Cardiac muscle cell (in vitro differentiated cells and primary cell): ENCODE measurements around the gene UBAP2L. TPM values are rescaled to one million over a fixed set of nuclear protein-coding genes. Genes with fewer than 3 reads are reported as not detected.
A peak's percentile ranks its signal among the peaks of the same experiment; 100 is the strongest.
"Not testable (repeated sequence)": the region's sequence is repeated elsewhere in the genome, so short reads cannot be mapped to it uniquely, and the experiment has no call there.

Experiments used
- DNase-seq, 2 donors: peaks; one replicate each; pipeline versions ENCODE4 v3.0.0 to v3.0.0-alpha.2; 2010 to 2017; ENCODE audit warnings: low read depth in 1 of 2, low spot score in 1 of 2
- H3K27ac ChIP-seq: fragments of 200-600 bp; sonication (generic); 2 replicates; pipeline ENCODE4 v1.5.1; 2016
- H3K27me3 ChIP-seq: fragments of 200-600 bp; sonication (generic); 2 replicates; pipeline ENCODE4 v1.6.0; 2016; ENCODE audit warnings: control low read depth
- H3K36me3 ChIP-seq: fragments of 200-600 bp; sonication (generic); 2 replicates; pipeline ENCODE4 v1.5.1; 2016; ENCODE audit warnings: control low read depth
- H3K4me1 ChIP-seq: fragments of 200-600 bp; sonication (generic); 2 replicates; pipeline ENCODE4 v1.8.1; 2017; ENCODE audit warnings: low read depth, mild to moderate bottlenecking, mixed run types
- H3K4me3 ChIP-seq: fragments of 200-600 bp; sonication (generic); 2 replicates; pipeline ENCODE4 v1.5.1; 2016; ENCODE audit warnings: mild to moderate bottlenecking
- H3K9me3 ChIP-seq: fragments of 200-600 bp; sonication (generic); 2 replicates; pipeline ENCODE4 v1.5.1; 2017; ENCODE audit warnings: low read depth, mild to moderate bottlenecking, control low read depth
- polyA plus RNA-seq: library from polyadenylated mRNA; unstranded; fragments of >200 nt; fragmentation: Nextera tagmentation; extraction: Ambion mirVana; gene quantifications from 2 replicates; pipeline ENCODE4 v1.2.1, GENCODE V29; 2016
- total RNA-seq: library from RNA; depleted of rRNA; stranded (reverse); fragments of >200 nt; gene quantifications from 2 replicates; pipeline ENCODE4 v1.2.3, GENCODE V29; 2016
- TF ChIP-seq, protein P1 (sequence below): IDR thresholded peaks from 2 replicates; pipeline ENCODE4 v1.5.1; 2012; ENCODE audit warnings: low read depth, mild to moderate bottlenecking, low read length

The UBAP2L gene
- total and polyA plus RNA-seq, 2 experiments from 2014 or later, result 142 to 190 TPM

DNA sequence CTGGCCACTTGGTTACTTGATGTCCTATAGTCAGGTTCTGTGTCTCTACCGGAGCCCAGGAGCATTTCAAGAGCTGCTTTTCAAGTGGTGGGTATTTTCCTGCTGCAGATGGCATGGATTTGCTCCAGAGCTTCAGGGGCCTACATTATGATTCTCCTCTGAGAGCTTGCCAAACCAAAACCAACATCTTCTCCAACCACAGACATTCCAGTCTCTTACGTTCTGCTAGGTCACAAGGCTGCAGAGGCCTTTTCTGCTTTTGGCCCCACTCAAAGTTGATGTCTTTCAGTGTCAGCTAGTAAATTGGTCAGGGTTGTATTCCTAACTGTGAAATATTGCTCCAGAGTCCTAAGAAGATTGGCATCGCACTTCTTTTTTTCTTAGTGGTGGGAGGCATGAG, 85.4 kb downstream of the UBAP2L start:
- Histone ChIP-seq H3K27me3 (no peaks in the 10 kb centered on the region), H3K36me3 (no peaks in the 10 kb centered on the region), H3K4me3 (no peak overlapping the region), H3K27ac (no peak overlapping the region), H3K4me1 (no peaks in the 10 kb centered on the region), H3K9me3 (no peaks in the 10 kb centered on the region)
- TF ChIP-seq, protein P1, sequence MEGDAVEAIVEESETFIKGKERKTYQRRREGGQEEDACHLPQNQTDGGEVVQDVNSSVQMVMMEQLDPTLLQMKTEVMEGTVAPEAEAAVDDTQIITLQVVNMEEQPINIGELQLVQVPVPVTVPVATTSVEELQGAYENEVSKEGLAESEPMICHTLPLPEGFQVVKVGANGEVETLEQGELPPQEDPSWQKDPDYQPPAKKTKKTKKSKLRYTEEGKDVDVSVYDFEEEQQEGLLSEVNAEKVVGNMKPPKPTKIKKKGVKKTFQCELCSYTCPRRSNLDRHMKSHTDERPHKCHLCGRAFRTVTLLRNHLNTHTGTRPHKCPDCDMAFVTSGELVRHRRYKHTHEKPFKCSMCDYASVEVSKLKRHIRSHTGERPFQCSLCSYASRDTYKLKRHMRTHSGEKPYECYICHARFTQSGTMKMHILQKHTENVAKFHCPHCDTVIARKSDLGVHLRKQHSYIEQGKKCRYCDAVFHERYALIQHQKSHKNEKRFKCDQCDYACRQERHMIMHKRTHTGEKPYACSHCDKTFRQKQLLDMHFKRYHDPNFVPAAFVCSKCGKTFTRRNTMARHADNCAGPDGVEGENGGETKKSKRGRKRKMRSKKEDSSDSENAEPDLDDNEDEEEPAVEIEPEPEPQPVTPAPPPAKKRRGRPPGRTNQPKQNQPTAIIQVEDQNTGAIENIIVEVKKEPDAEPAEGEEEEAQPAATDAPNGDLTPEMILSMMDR, result no peak
- peak in 1 of 2 donors; percentile 58 for DNase-seq

DNA sequence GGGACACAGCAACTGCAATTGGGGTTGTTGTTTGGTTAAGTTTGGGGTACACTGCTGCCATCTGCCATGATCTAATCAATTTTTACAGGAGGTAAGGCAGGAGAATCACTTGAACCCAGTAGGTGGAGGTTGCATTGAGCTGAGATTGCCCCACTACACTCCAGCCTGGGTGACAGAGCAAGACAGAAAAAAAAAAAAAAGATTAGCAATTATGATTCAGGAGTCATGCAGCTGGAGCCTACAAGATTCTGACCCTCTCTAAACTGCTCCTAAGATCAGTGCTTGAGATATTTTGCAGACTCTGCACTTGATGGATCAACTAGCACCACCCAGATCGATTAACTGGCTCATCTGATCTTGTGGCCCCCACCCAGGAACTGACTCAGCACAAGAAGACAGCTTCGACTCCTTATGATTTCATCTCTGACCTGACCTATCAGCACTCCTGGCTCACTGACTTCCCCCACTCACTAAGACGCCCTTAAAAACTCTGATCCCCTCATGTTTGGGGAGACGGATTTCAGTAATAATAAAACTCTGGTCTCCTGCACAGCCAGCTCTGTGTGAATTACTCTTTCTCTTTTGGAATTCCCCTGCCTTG, 87.0 kb downstream of the UBAP2L start:
- not testable (repeated sequence) for H3K4me1 ChIP-seq, H3K27ac ChIP-seq, H3K9me3 ChIP-seq, H3K27me3 ChIP-seq, DNase-seq, H3K4me3 ChIP-seq, H3K36me3 ChIP-seq

DNA sequence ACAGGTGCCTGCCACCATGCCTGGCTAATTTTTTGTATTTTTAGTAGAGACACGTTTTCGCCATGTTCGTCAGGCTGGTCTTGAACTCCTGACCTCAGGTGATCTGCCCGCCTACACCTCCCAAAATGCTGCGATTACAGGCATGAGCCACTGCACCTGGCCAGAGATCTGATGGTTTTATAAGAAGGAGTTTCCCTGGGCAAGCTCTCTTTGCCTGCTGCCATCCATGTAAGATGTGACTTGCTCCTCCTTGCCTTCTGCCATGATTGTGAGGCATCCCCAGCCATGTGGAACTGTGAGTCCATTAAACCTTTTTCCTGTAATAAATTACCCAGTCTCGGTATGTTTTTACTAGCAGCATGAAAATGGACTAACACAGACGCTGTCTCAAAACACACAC, 88.4 kb downstream of the UBAP2L start:
- H3K4me3 ChIP-seq, H3K36me3 ChIP-seq, H3K27me3 ChIP-seq, H3K27ac ChIP-seq, H3K4me1 ChIP-seq, DNase-seq, H3K9me3 ChIP-seq: not testable (repeated sequence)

DNA sequence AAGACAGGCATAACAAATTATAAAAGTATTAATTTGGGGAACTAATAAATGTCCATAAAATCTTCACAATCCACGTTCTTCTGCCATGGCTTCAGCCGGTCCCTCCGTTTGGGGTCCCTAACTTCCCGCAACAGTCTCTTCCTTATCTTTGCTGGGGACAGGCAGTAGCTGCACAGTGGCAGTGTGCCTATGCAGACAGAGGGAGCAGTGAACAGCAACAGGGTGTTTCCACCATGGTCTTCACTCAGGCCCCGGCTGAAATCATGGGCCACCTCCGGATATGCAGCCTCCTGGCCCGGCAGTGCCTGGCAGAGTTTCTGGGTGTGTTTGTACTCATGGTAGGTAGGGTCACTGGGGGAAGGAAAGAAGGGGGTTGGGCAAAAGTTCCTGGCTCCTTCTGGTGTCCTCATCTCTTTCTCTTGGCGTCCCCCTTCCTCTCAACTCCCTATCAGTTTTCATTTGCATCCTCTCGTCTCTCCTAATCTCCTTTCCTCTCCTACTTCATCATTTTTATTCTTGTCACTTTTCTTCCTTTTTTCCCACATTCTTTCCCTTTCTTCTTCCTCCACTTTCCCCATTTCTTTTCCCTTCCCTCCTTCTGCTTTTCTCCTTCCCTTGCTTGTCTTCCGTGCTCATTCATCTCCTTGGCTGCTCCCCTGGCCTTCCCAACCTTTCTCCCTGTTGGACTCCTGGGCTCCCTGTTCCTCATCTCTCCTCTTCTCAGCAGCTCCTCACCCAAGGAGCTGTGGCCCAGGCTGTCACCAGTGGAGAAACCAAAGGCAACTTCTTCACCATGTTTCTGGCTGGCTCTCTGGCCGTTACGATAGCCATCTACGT, 91.7 kb downstream of the UBAP2L start:
- H3K27ac ChIP-seq, H3K27me3 ChIP-seq, H3K36me3 ChIP-seq, H3K4me3 ChIP-seq, DNase-seq, H3K4me1 ChIP-seq, H3K9me3 ChIP-seq: not testable (repeated sequence)

DNA sequence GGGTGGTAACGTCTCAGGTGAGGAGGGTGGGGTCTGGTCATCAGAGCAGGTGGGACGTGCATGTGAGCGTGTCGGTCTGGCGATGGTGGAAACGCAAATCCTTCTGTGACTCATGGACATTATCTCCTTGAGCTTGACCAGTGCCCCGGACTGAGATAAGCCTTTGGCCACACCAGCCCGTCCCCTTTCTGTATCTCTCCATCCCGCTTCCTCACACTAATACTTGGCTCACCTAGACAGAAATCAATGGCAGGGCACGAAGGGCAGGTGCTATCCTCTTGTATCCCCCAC, 92.3 kb downstream of the UBAP2L start:
- Histone ChIP-seq H3K27me3 (no peaks in the 10 kb centered on the region), H3K27ac (no peak overlapping the region), H3K4me3 (no peak overlapping the region), H3K9me3 (no peaks in the 10 kb centered on the region), H3K4me1 (no peaks in the 10 kb centered on the region), H3K36me3 (no peaks in the 10 kb centered on the region)
- no peak for DNase-seq
- TF ChIP-seq, protein P1, result no peak

DNA sequence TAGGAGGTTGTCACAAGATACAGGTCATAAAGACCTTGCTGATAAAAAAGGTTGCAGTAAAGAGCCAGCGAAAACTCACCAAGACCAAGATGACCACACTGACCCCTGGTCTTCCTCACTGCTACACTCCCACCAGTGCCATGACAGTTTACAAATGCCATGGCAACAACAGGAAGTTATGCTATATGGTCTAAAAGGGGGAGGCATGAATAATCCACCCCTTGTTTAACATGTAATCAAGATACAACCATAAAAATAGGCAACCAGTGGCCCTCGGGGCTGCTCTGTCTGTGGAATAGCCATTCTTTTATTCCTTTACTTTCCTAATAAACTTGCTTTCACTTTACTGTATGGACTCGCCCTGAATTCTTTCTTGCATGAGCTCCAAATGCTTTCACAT, 93.5 kb downstream of the UBAP2L start:
- not testable (repeated sequence) for H3K27ac ChIP-seq, H3K4me3 ChIP-seq, DNase-seq, H3K4me1 ChIP-seq, H3K36me3 ChIP-seq, H3K27me3 ChIP-seq, H3K9me3 ChIP-seq

DNA sequence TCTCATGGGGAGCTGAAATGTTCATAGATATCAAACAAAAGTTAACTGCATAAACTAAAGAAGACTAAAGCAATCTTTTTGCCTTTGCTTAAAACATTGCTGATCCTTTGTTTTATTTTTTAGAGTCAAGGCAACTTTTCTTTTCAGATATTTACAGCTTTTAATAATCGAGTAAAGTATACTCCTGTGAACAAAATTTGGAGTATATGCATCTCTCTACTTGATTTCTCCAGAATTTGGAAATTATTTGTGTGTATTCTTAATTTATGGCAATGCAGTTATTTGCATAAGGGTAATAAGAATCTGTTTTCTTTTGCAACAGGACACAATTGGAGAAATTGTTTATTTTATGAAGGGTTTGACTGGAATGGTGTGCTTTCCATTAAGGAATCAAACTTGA, 95.9 kb downstream of the UBAP2L start:
- no peaks in the 10 kb centered on the region for H3K9me3 ChIP-seq
- TF ChIP-seq, protein P1, result no peak
- DNase-seq, result no peak

More for the DNA sequence above, 95.9 kb downstream of the UBAP2L start:
- H3K27me3 ChIP-seq, result no peaks in the 10 kb centered on the region
- no peak overlapping the region for H3K27ac ChIP-seq
- H3K4me1 ChIP-seq, result peaks cover 11% of the 10 kb centered on the region
- no peaks in the 10 kb centered on the region for H3K36me3 ChIP-seq
- no peak overlapping the region for H3K4me3 ChIP-seq
